GM18502 (cell line): ENCODE measurements around the gene CNTN6.

ENCODE experiments used
- ATAC-seq: cut with Tn5 transposase; IDR thresholded peaks from one replicate; pipeline ENCODE4 v1.9.1; 2021; ENCODE audit warnings: mild to moderate bottlenecking; ENCODE audit not compliant: unreplicated experiment, poor library complexity

CNTN6 gene

GRCh38 chr3:1400571-1400970 lies 307.7 kb downstream of the CNTN6 start:
- no peak for ATAC-seq

DNA sequence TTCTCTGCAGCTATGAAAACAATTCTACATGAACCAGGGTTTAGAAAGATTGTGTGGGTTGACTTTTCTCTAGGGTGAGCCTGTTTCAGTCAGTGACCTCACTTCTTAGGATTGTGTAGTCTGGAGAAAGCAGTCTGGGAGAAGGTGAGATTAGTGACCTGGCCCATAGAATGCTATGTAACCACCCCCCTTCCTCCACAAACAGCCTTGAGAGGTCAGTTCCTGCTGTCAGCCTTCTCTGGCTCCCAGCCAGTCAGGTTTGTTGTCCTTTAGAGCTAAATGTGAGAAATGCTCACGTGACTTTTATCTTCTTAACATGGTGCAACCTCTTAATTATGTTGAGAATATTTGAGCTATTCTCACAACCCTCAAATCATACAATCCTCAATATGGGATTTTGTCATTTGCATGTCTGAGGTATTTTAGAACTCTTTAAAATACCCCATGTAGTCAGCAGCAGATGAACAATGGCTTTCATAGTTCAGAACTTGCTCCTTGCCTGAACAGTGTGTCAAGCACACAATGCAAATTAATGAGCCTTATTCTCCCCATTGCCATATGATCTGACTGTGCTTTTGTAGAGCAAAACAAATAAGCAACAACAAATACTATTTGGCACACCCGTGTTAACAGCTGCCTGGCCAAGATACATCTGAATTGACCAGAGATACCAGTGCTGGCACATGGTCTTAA lies 311.6 kb downstream of the CNTN6 start:
- ATAC-seq: no peak

DNA sequence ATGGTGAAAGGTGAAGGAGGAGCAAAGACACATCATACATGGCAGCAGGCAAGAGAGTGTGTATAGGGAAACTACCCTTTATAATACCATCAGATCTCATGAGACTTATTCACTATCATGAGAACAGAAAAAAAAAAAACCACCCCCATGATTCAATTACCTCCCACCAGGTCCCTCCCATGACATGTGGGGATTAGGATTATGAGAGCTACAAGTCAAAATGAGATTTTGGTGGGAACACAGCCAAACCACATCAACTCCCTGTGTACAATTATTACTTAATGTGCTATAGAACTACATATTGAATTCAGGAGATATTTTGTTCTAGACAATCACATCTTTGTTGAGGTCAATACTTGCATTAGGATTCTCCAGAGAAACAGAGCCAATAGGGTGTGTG lies 313.4 kb downstream of the CNTN6 start:
- no peak for ATAC-seq

GRCh38 chr3:1421577-1421976 lies 328.8 kb downstream of the CNTN6 start:
- no peak for ATAC-seq

DNA sequence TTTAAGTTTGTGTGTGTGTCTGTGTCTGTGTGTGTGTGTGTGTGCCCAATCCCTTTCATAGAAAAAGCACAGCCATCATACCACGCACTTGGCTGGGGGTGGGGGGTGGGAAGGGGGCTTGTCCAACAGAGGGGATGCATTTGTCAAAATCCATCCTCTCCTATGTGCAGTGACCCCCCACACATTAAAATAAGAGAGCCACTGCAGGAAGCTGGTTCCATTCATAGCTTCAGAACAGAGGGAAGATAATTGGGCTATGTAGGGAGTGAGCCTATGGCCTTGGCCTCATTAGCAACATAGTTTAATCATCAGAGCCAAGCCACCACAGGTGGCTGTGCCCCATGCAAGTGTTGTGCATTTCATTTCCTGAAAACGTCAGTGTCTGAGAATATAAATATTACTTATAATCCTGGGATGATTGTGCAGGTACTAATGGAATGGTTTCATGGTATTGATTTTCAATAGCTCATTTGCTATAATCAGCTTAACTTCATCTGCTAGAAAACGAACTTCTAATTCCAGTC lies 330.8 kb downstream of the CNTN6 start:
- no peak for ATAC-seq

DNA sequence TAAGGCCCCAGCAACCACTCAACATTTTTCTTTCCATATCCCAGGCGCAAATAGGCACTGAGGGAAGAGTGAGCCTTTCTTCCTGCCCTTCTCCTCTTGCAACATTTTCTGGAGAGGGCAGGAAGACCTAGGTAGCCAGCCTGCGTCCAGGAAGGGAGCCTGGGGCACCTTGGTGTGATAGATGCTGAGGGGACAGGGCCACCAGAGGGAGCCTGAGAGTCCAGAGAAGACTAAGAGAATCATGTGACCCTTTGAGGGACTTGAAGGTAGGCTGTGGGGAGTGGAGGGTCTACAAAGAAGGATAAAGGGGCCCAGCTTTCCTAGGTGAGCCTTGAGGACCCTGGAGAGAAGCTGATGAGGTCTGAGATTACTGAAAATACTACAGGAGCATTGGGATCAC lies 346.6 kb downstream of the CNTN6 start:
- ATAC-seq: no peak

DNA sequence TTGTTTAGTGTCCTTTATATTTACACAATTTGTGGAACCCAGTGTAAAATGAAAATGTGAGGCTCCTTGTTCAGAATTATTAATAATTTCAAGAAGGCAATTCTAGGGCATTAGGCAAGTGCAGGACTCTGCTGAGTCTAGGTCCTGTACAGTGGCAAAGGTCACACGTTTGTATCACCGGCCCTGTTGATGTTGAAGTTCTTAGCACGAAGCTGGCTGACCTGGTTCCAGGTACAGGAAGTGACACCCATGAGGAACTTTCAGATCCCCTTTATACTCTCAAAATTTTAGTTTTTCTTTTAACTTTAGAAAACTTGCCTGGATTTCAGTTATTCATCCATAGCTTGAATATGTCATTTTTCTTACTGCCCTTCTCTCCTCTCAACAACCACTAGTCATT lies 349.4 kb downstream of the CNTN6 start:
- ATAC-seq: no peak

DNA sequence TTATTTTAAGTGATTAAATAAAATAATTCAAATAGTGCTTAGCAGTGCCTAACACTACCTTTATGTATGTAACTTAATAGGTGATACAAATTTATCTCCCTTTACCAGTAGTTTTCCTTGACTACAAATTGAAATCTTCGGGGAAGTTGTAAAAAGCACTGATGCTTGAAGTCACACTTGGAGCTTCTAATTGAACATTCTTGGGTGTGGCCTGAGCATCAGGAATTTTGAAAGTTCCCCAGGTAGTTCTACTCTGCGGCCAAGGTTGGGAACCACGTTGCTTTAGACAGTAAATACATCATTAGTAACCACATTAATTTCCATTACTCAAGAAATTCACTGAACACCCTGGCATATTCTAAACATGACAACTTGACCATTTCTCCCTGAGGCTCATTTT lies 351.4 kb downstream of the CNTN6 start:
- ATAC-seq: no peak

- no peak for ATAC-seq
Measured at GRCh38 chr3:1446531-1446930, 353.7 kb downstream of the CNTN6 start.

DNA sequence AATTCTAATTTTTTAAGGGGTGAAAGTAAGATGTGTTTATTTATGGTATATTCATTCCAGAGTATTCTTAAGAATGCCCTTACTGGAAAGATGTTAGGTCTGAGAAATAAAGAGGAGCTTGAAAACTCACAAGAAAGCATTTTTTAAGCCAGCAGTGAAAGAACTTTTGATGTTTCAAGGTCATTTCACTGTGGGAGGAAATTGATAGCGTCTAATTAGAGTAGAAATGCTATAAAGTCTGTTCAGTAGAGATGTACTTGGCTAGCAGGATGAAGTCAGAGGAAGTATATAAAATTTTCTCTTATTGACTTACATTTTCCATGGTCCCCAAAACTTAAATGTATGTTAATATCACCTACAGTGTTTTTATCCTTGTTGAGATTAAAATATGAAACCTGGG lies 354.6 kb downstream of the CNTN6 start:
- ATAC-seq: no peak

- ATAC-seq: no peak
Measured at GRCh38 chr3:1448443-1448842, 355.6 kb downstream of the CNTN6 start.
